Dedifferentiated amniotic fluid mesenchymal stem cell (primary cell): ENCODE data around the gene TSHR.
A peak's percentile ranks its signal among the peaks of the same experiment; 100 is the strongest.
"Not testable (repeated sequence)": the region's sequence is repeated elsewhere in the genome, so short reads cannot be mapped to it uniquely, and the experiment has no call there.

ENCODE experiments used
- DNase-seq: peaks from one replicate; pipeline ENCODE4 v3.0.0-alpha.2; 2016; ENCODE audit errors: extremely low spot score

TSHR gene

GRCh38 chr14:80955416-80955941, at the start of gene TSHR:
Gene TSHR, plus strand, starts transcription at chr14:80955621. Its CDS starts 60 bp downstream, at chr14:80955681.
- no peak for DNase-seq

GRCh38 chr14:80906336-80906735, 49.1 kb upstream of the TSHR start:
- DNase-seq, result no peak

- DNase-seq, result peak; percentile 30
These were observed 48.5 kb upstream of the TSHR start for GRCh38 chr14:80906946-80907345.

- not testable (repeated sequence) for DNase-seq
These were observed 43.4 kb upstream of the TSHR start for GRCh38 chr14:80912013-80912412.

- DNase-seq, result no peak
These were observed 35.8 kb upstream of the TSHR start for GRCh38 chr14:80919622-80920021.

- DNase-seq, result no peak
These were observed 32.1 kb upstream of the TSHR start for GRCh38 chr14:80923368-80923767.

- DNase-seq, result no peak
These were observed 30.9 kb upstream of the TSHR start for GRCh38 chr14:80924365-80925103.

GRCh38 chr14:80926397-80927082, 28.9 kb upstream of the TSHR start:
- DNase-seq, result no peak

GRCh38 chr14:80927083-80927989, 28.1 kb upstream of the TSHR start:
- no peak for DNase-seq

GRCh38 chr14:80930095-80930494, 25.3 kb upstream of the TSHR start:
- DNase-seq, result no peak

GRCh38 chr14:80930836-80931389, 24.5 kb upstream of the TSHR start:
- DNase-seq, result no peak

GRCh38 chr14:80933282-80933681, 22.1 kb upstream of the TSHR start:
- DNase-seq, result no peak

- DNase-seq, result no peak
These were observed 21.7 kb upstream of the TSHR start for GRCh38 chr14:80933686-80934085.

GRCh38 chr14:80940146-80940545, 15.3 kb upstream of the TSHR start:
- DNase-seq, result no peak

GRCh38 chr14:80941241-80942185, 13.9 kb upstream of the TSHR start, which contains the start of gene CEP128:
Gene CEP128, minus strand, starts transcription at chr14:80941738.
- DNase-seq, result peak; percentile 98

- DNase-seq, result no peak
These were observed 13.2 kb upstream of the TSHR start for GRCh38 chr14:80942191-80942600.

- DNase-seq, result no peak
These were observed 10.4 kb upstream of the TSHR start for GRCh38 chr14:80944861-80945617.

- DNase-seq, result no peak
These were observed 9.2 kb upstream of the TSHR start for GRCh38 chr14:80946187-80946586.

- DNase-seq, result no peak
These were observed 8.6 kb upstream of the TSHR start for GRCh38 chr14:80946797-80947196.

- DNase-seq, result no peak
These were observed 7.1 kb upstream of the TSHR start for GRCh38 chr14:80948291-80948690.
